GM19023 (cell line): Measurements from ENCODE around the gene PSG11.
"Not testable (repeated sequence)": the region's sequence is repeated elsewhere in the genome, so short reads cannot be mapped to it uniquely, and the experiment has no call there.

Source experiments
- ATAC-seq: cut with Tn5 transposase; IDR thresholded peaks from one replicate; pipeline ENCODE4 v1.9.1; 2021; ENCODE audit warnings: mild to moderate bottlenecking, moderate library complexity; ENCODE audit not compliant: unreplicated experiment

Gene PSG11

DNA sequence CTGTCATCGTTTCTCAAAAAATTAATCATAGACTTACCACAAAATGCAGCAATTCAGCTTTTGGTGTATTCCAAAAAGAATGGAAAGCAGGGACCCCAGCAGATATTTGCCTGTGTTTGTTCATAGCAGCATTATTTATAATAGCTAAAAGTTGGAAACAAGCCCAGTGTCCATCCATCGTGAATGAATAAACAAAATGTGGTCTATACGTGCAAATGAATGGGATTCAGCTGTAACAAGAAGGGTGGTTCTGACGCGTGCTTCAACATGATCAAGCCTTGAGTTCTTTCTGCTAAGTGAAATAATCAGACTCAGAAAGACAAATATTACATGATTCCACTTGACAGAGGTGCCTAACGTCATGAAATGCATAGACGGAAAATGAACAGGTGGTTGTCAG, 36.4 kb downstream of the PSG11 start:
- no peak for ATAC-seq

DNA sequence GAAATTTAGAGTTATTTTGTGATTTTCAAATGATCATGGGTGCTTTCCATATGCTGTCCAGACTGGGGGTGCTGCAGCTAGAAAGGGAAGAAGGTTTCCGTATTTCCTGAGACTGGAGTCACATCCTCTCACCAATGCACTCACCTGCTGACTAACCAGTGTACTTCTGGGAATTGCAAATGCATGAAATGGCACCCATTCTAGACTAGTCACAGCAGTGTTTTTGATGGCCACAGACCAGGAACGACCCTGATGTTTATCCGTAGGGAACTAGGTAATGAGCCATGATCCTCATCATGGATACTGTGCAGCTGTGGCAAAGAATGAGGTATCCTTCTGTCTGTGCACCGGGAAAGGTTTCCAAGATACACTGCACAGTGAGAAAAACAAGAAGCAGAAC, 37.1 kb downstream of the PSG11 start:
- not testable (repeated sequence) for ATAC-seq

DNA sequence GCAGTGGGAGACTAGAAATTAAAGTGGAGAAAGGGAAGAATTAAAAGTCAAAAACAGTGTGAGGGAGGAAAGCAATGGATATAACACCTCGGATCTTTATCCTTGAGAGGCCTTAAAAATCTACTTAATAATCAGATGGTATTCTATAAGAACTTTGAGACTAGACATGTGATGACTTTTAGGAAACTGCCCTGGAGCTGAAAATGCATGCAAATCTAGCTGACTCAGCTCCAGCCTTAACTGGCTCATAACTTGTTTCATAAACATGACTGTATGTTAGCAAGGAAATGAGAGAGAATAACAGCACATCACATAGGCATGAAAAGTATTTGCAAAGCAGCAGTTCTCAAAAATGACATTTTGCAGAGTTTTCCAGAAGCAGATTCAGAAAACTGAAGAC, 38.1 kb downstream of the PSG11 start:
- not testable (repeated sequence) for ATAC-seq

DNA sequence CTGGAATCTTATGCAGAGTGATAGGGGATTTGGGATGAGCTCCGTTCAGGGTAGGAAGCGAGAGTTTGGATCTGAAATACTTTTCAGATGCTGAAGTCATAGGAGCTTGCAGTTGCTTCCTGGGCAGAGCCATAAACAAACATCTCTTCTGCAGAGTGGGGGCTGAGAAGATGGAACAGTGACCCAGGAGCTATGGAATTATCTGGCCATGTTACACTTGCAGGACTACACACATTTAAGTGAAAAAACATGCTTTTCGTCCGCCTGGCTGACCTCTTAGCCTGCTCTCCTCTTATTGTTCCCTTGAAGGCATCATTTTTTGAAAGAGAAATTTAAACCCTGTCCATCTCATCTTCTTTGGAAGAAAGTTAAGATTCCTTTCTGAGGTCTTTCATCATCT, 40.7 kb downstream of the PSG11 start:
- no peak for ATAC-seq

DNA sequence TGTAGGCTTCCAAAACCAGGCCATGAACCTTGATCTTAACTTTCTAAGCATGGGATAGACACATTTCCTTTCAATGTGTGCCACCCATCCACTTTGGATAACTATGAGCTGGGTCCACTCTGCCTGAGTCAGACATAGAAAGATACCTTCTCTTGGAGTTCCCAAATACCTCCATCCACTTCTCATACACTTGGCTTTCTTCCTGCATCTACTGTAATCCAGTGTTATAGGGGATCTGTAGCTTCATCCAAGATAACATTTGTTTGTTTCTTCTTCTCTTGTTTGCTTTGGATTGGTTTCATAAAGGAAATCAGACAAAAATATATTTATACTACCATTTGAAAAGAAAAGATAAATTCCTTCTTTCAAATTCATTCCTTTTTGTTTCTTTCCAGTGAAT, 44.2 kb downstream of the PSG11 start:
- not testable (repeated sequence) for ATAC-seq

DNA sequence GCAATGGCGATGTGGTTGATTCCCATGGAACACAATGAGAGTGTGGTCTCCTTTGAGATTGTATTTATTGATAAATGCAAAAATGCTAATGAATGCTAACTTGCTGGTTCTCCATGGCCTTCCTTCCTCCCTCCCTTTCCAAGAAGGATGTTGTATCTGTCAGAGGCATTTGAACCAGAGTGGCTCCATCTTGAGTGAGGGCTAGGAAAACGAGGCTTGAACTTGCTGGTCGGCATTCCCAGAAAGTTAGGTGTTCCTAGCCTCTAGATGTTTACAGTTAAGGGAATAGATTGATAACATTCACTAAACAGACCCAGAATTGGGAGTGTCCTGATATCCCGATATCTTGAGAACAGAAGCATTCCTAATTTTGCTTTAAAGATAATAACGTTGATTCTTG, 54.8 kb downstream of the PSG11 start:
- ATAC-seq, result not testable (repeated sequence)

DNA sequence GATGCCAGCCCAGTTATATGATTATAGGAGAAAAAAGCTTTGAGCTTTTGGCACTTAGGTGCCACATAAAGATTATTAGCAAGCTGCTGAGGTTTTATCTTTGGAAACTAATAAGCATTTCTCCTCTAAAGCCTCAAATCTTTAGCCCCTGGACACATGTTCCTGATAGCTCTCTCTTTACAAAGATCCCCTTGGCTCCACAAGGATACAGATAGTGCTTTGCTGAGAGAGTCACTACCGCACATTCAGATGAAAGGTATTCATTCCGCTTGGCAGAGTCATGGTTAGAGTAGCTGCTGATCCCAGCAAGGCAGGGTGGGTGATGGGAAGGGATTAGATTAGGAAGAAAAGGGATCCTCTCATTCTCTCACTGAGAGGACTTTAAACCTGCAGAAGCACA, 61.1 kb downstream of the PSG11 start:
- ATAC-seq, result no peak

DNA sequence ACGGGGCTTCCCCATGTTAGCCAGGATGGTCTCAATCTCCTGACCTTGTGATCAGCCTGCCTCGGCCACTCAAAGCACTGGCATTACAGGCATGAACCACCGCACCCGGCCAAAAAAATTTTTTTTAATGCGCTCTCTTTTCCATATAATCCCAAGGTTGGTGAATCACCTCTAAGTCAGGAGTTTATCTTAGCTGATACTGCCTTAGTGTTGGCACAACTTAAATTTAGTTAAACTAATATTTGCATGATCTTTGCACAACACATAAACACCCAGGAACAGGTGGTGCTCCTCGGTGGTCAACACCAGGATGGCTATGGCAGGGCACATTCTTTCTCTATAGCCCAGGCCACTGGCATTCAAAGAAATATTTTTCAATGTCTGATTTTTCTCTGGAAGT, 65.2 kb downstream of the PSG11 start:
- ATAC-seq, result no peak
